Neural crest cell (in vitro differentiated cells): Measurements from ENCODE around the gene ELOVL6. TPM values are rescaled to one million over a fixed set of nuclear protein-coding genes. Genes with fewer than 3 reads are reported as not detected.

Source experiments
- DNase-seq: peaks from one replicate; pipeline ENCODE4 v3.0.0; 2021; ENCODE audit warnings: low read depth, mixed read lengths, low spot score
- H3K27ac Mint-ChIP-seq: one replicate; pipeline ENCODE4 v1.8.0; 2021; ENCODE audit warnings: mild to moderate bottlenecking, mixed read lengths; ENCODE audit not compliant: unreplicated experiment
- H3K27me3 Mint-ChIP-seq: 2 replicates; pipeline ENCODE4 v1.8.0; 2021; ENCODE audit warnings: low read depth, mild to moderate bottlenecking, mixed read lengths
- H3K36me3 Mint-ChIP-seq: 2 replicates; pipeline ENCODE4 v1.8.0; 2021; ENCODE audit warnings: low read depth, mild to moderate bottlenecking, mixed read lengths
- H3K4me1 Mint-ChIP-seq: 2 replicates; pipeline ENCODE4 v1.8.0; 2021; ENCODE audit warnings: mixed read lengths
- H3K4me3 Mint-ChIP-seq: one replicate; pipeline ENCODE4 v1.8.0; 2021; ENCODE audit warnings: mild to moderate bottlenecking, mixed read lengths
- H3K9me3 Mint-ChIP-seq: 2 replicates; pipeline ENCODE4 v1.8.0; 2021; ENCODE audit warnings: mixed read lengths
- total RNA-seq: library from RNA; stranded (reverse); gene quantifications from 2 replicates; pipeline ENCODE4 v1.2.1, GENCODE V29; 2021
- TF ChIP-seq, protein P1 (sequence below): fragments of 200-600 bp; sonication (generic); conservative IDR thresholded peaks from 2 replicates; pipeline ENCODE4 v1.5.0; 2021; ENCODE audit warnings: antibody characterized with exemption, mild to moderate bottlenecking

Gene ELOVL6
- total RNA-seq, 1 donor from 2014 or later, result 105 TPM

DNA sequence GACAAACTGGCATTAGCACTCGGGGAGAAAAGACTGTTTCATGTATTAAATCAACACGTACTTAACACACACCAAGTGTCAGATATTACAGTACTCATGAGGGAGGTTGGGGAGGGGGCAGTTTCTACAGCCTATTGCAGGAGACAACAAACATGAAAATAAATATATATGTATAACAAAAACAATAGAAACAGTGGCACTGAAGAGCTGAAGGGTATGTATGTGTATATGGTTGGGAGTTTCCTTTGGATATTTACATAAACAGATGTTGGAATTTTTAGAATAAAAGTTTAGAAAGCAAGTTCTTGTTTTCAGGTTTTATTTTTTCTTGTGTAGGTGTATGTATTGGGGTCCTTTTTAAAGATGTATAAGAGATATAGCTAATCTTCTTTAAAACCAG is 133.5 kb downstream of the ELOVL6 start:
- Mint-ChIP-seq H3K27me3 (no peaks in the 10 kb centered on the region), H3K9me3 (no peaks in the 10 kb centered on the region), H3K4me3 (no peak overlapping the region), H3K36me3 (peaks cover under 1% of the 10 kb centered on the region), H3K27ac (no peak overlapping the region), H3K4me1 (peaks cover 17% of the 10 kb centered on the region)
- TF ChIP-seq, protein P1, sequence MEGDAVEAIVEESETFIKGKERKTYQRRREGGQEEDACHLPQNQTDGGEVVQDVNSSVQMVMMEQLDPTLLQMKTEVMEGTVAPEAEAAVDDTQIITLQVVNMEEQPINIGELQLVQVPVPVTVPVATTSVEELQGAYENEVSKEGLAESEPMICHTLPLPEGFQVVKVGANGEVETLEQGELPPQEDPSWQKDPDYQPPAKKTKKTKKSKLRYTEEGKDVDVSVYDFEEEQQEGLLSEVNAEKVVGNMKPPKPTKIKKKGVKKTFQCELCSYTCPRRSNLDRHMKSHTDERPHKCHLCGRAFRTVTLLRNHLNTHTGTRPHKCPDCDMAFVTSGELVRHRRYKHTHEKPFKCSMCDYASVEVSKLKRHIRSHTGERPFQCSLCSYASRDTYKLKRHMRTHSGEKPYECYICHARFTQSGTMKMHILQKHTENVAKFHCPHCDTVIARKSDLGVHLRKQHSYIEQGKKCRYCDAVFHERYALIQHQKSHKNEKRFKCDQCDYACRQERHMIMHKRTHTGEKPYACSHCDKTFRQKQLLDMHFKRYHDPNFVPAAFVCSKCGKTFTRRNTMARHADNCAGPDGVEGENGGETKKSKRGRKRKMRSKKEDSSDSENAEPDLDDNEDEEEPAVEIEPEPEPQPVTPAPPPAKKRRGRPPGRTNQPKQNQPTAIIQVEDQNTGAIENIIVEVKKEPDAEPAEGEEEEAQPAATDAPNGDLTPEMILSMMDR, result no peak
- no peak for DNase-seq

DNA sequence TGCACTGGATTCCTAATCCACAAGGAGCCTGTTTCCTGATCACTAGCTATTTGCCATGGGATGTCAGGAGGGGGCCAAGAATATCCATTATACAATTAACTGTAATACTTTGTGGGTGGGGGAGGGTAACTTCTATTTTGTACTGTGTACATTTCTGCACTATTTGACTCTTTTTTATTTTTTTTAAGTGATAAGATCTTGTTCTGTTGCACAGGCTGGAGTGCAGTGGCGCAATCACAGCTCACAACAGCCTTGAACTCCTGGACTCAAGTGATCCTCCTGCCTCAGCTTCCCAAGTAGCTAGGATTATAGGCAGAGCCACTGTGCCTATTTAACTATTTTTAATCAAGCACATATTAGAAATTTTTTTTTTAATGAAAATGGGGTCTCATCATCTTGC is 134.1 kb downstream of the ELOVL6 start:
- TF ChIP-seq, protein P1, result no peak
- no peaks in the 10 kb centered on the region for H3K36me3 Mint-ChIP-seq

DNA sequence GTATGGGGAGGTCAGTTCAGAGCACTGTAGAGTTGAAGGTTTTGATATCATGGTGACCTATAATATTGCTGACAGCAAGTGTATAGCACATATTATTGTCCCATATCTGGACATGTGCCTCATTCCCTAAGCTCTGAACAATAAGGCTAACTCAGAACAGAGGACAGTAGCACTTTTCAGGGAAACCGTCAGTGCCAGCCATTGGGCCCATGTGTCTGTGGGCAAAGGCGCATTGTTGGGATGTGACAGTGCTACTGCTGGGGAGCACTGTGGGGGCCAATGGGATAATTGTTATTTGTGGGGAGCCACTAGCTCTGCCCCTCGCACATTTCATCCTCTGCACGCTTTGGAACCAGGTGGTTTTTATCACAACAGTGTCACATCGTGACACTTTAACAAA is 136.2 kb downstream of the ELOVL6 start:
- Mint-ChIP-seq H3K27me3 (no peaks in the 10 kb centered on the region), H3K36me3 (no peaks in the 10 kb centered on the region), H3K9me3 (no peaks in the 10 kb centered on the region), H3K27ac (no peak overlapping the region), H3K4me3 (no peak overlapping the region), H3K4me1 (peaks cover 14% of the 10 kb centered on the region)
- TF ChIP-seq, protein P1, result no peak
- DNase-seq, result no peak

More for the DNA sequence above, 134.1 kb downstream of the ELOVL6 start:
- H3K4me3 Mint-ChIP-seq, result no peak overlapping the region
- no peak for DNase-seq
- H3K9me3 Mint-ChIP-seq, result no peaks in the 10 kb centered on the region
- H3K4me1 Mint-ChIP-seq, result peaks cover 17% of the 10 kb centered on the region
- no peaks in the 10 kb centered on the region for H3K27me3 Mint-ChIP-seq
- no peak overlapping the region for H3K27ac Mint-ChIP-seq

DNA sequence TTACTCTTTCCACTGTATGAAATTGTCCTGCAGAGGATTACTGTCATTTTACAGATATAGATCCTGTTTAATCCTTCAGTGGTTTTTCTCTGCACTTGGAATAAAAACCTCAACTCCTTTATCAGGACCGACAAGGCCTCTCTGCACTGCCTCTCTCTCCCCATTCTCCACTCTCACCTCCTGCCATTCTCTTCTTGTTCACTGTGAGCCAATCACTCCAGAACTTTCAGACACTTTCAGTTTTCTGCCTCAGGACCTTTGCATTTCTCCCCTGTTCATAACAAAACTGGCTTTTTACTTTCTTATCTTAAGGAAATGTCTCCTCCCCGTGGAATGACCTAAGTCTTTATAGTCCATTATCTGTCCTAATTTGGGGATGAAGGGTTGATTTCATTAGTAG is 137.3 kb downstream of the ELOVL6 start:
- Mint-ChIP-seq H3K27me3 (no peaks in the 10 kb centered on the region), H3K9me3 (no peaks in the 10 kb centered on the region), H3K4me3 (no peak overlapping the region), H3K4me1 (peaks cover 12% of the 10 kb centered on the region), H3K36me3 (no peaks in the 10 kb centered on the region), H3K27ac (no peak overlapping the region)
- DNase-seq, result no peak
- TF ChIP-seq, protein P1, result no peak

DNA sequence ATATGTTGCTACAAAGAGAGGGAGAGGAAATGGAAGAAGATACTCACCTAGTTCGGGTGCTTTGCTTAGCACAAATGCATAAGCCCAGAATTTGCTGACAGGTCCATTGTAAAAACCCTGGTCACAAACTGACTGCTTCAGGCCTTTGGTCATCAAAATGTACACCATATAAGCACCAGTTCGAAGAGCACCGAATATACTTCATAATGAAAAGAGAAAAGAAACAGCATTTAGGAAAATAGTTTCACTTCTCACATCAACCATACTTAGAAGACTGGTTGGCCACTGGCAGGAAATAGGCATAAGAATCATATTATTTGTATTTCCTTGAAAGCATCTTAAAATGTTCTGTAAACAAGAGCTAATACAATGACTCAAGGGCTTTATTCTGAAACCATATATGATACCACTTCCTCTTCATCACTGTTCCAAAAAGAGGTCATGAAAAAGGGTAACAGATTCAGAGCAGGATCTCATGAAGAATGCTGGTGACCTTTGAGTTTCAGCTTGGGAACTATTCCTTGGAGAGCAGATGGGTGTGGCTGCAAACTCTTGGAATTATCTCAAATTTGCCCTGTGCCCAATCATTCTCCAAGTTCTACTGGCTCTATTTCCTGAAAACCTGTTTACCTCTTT is 138.7 kb downstream of the ELOVL6 start:
- H3K27me3 Mint-ChIP-seq, result no peaks in the 10 kb centered on the region
- no peak for DNase-seq
- TF ChIP-seq, protein P1, result no peak
- H3K36me3 Mint-ChIP-seq, result peaks cover 3% of the 10 kb centered on the region
- no peak overlapping the region for H3K4me3 Mint-ChIP-seq
- H3K4me1 Mint-ChIP-seq, result peaks cover 10% of the 10 kb centered on the region
- no peaks in the 10 kb centered on the region for H3K9me3 Mint-ChIP-seq
- no peak overlapping the region for H3K27ac Mint-ChIP-seq
